Mesothelial cell of epicardium (in vitro differentiated cells): Measurements from ENCODE around the gene GLI2. TPM values are rescaled to one million over a fixed set of nuclear protein-coding genes. Genes with fewer than 3 reads are reported as not detected.

ENCODE experiments used
- DNase-seq, 2 experiments: peaks; one replicate each; pipeline ENCODE4 v3.0.0; 2021; ENCODE audit warnings: low spot score in 2 of 2; ENCODE audit not compliant: unreplicated experiment in 2 of 2
- H3K27ac Mint-ChIP-seq: 2 replicates; pipeline ENCODE4 v1.8.0; 2021; ENCODE audit warnings: mixed read lengths
- H3K27me3 Mint-ChIP-seq: 2 replicates; pipeline ENCODE4 v1.8.0; 2021; ENCODE audit warnings: low read depth, mixed read lengths
- H3K36me3 Mint-ChIP-seq: 2 replicates; pipeline ENCODE4 v1.8.0; 2021; ENCODE audit warnings: mixed read lengths
- H3K4me1 Mint-ChIP-seq: 2 replicates; pipeline ENCODE4 v1.8.0; 2021; ENCODE audit warnings: mixed read lengths
- H3K4me3 Mint-ChIP-seq: 2 replicates; pipeline ENCODE4 v1.8.0; 2021; ENCODE audit warnings: mild to moderate bottlenecking, moderate library complexity, mixed read lengths
- H3K9me3 Mint-ChIP-seq: 2 replicates; pipeline ENCODE4 v1.8.0; 2021; ENCODE audit warnings: mixed read lengths
- total RNA-seq: library from RNA; stranded (reverse); gene quantifications from 3 replicates; pipeline ENCODE4 v1.2.1, GENCODE V29; 2021
- TF ChIP-seq, protein P1 (sequence below): fragments of 200-600 bp; sonication (generic); IDR thresholded peaks from one replicate; pipeline ENCODE4 v1.5.0; 2021; ENCODE audit warnings: antibody characterized with exemption; ENCODE audit not compliant: unreplicated experiment

The GLI2 gene
- total RNA-seq, 1 donor from 2014 or later = 67.0 TPM

GRCh38 chr2:120692691-120693090 is 43.0 kb upstream of the GLI2 start:
- H3K4me3 Mint-ChIP-seq = no peak overlapping the region
- DNase-seq = no peak
- H3K36me3 Mint-ChIP-seq = no peaks in the 10 kb centered on the region
- TF ChIP-seq, protein P1, sequence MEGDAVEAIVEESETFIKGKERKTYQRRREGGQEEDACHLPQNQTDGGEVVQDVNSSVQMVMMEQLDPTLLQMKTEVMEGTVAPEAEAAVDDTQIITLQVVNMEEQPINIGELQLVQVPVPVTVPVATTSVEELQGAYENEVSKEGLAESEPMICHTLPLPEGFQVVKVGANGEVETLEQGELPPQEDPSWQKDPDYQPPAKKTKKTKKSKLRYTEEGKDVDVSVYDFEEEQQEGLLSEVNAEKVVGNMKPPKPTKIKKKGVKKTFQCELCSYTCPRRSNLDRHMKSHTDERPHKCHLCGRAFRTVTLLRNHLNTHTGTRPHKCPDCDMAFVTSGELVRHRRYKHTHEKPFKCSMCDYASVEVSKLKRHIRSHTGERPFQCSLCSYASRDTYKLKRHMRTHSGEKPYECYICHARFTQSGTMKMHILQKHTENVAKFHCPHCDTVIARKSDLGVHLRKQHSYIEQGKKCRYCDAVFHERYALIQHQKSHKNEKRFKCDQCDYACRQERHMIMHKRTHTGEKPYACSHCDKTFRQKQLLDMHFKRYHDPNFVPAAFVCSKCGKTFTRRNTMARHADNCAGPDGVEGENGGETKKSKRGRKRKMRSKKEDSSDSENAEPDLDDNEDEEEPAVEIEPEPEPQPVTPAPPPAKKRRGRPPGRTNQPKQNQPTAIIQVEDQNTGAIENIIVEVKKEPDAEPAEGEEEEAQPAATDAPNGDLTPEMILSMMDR = no peak
- peaks cover 2% of the 10 kb centered on the region for H3K4me1 Mint-ChIP-seq
- no peaks in the 10 kb centered on the region for H3K9me3 Mint-ChIP-seq
- H3K27me3 Mint-ChIP-seq = peaks cover 65% of the 10 kb centered on the region
- H3K27ac Mint-ChIP-seq = no peak overlapping the region

DNA sequence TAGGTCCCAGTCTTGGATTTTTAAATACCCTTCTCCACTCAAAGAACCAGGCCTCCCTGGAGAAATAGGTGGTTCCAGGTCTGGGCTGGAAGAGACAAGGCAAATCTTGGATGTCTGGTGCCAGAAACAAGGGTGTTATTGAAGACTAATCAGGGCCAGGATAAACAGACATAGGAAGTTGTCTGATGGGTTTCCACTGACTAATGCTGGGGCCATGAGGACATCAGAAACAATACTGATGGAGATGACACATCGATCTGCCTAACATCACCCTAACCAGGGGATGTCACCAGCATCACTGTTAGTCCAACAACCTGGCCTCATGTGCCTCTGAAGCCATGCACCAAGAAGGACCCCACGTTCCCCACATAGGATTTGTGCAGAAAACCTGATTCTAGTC is 42.5 kb upstream of the GLI2 start:
- DNase-seq = no peak
- H3K36me3 Mint-ChIP-seq = no peaks in the 10 kb centered on the region
- no peaks in the 10 kb centered on the region for H3K9me3 Mint-ChIP-seq
- peaks cover 63% of the 10 kb centered on the region for H3K27me3 Mint-ChIP-seq
- TF ChIP-seq, protein P1 = no peak
- no peak overlapping the region for H3K27ac Mint-ChIP-seq
- H3K4me3 Mint-ChIP-seq = no peak overlapping the region
- peaks cover 2% of the 10 kb centered on the region for H3K4me1 Mint-ChIP-seq

GRCh38 chr2:120694034-120694433 is 41.6 kb upstream of the GLI2 start:
- Mint-ChIP-seq H3K4me1 (peaks cover 2% of the 10 kb centered on the region), H3K27me3 (peaks cover 58% of the 10 kb centered on the region), H3K4me3 (no peak overlapping the region), H3K36me3 (no peaks in the 10 kb centered on the region), H3K9me3 (no peaks in the 10 kb centered on the region), H3K27ac (no peak overlapping the region)
- no peak for DNase-seq
- TF ChIP-seq, protein P1 = no peak

DNA sequence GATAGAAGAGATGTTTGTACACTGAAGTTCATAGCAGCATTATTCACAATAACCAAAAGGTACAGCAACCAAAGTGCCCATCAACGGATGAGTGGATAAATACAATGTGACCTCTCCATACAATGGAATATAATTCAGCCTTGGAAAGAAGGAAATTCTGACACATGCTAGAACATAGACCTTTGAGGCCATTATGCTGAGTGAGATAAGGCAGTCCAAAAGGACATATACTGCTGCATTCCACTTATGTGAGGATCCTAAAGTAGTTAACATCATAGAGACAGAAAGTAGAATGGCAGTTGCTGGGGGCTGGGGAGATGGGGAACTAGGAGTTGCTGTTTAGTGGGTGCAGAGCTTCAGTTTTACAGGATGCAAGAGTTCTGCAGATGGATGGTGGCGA is 38.2 kb upstream of the GLI2 start:
- H3K27me3 Mint-ChIP-seq = peaks cover 39% of the 10 kb centered on the region
- no peak for DNase-seq
- peaks cover 7% of the 10 kb centered on the region for H3K4me1 Mint-ChIP-seq
- TF ChIP-seq, protein P1 = no peak
- no peaks in the 10 kb centered on the region for H3K9me3 Mint-ChIP-seq
- no peaks in the 10 kb centered on the region for H3K36me3 Mint-ChIP-seq
- H3K27ac Mint-ChIP-seq = no peak overlapping the region
- H3K4me3 Mint-ChIP-seq = no peak overlapping the region

GRCh38 chr2:120699292-120699691 is 36.4 kb upstream of the GLI2 start:
- Mint-ChIP-seq H3K36me3 (no peaks in the 10 kb centered on the region), H3K27ac (no peak overlapping the region), H3K27me3 (peaks cover 24% of the 10 kb centered on the region), H3K9me3 (no peaks in the 10 kb centered on the region), H3K4me3 (no peak overlapping the region), H3K4me1 (peaks cover 10% of the 10 kb centered on the region)
- no peak for DNase-seq
- TF ChIP-seq, protein P1 = no peak

DNA sequence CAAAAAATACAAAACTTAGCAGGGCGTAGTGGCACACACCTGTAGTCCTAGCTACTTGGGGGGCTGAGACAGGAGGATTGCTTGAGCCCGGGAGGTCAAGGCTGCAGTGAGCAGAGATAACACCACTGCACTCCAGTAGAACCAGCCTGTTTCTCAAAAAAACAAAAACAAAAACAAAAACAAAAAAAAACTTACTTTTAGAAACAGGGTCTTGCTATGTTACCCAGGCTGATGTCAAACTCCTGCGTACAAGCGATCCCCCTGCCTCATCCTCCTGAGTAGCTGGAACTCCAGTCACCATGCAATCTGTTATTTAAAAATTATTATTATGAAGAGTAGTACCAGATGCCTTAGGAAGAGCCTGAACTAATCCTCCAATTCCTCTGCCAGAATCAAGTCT is 35.0 kb upstream of the GLI2 start:
- Mint-ChIP-seq H3K4me1 (peaks cover 7% of the 10 kb centered on the region), H3K9me3 (no peaks in the 10 kb centered on the region), H3K27ac (no peak overlapping the region), H3K36me3 (no peaks in the 10 kb centered on the region), H3K4me3 (no peak overlapping the region), H3K27me3 (peaks cover 11% of the 10 kb centered on the region)
- TF ChIP-seq, protein P1 = no peak
- DNase-seq = no peak
